GM23338 (cell line): ENCODE measurements around the gene MPC2. TPM values are rescaled to one million over a fixed set of nuclear protein-coding genes. Genes with fewer than 3 reads are reported as not detected.

Experiments
- ATAC-seq: fragments of 200-7000 bp; cut with Tn5 transposase; 3 replicates; pipeline ENCODE4 v1.9.1; 2020
- DNase-seq: peaks from one replicate; pipeline ENCODE4 v3.0.0-alpha.2; 2015; ENCODE audit warnings: low spot score
- H2AFZ ChIP-seq: fragments of 200-600 bp; sonication (generic); 2 replicates; pipeline ENCODE4 v1.8.0; 2016; ENCODE audit warnings: antibody characterized with exemption, mild to moderate bottlenecking, moderate library complexity
- H3F3A ChIP-seq: fragments of 200-600 bp; sonication (generic); replicated peaks from 2 replicates; pipeline ENCODE4 v1.8.0; 2017; ENCODE audit warnings: antibody characterized with exemption, mixed run types, low read depth
- H3K27ac ChIP-seq: fragments of 200-600 bp; sonication (generic); 2 replicates; pipeline ENCODE4 v1.6.1; 2016; ENCODE audit warnings: low read depth
- H3K27me3 ChIP-seq: fragments of 200-600 bp; sonication (generic); 2 replicates; pipeline ENCODE4 v1.8.0; 2016; ENCODE audit warnings: mild to moderate bottlenecking, mixed run types, moderate library complexity; ENCODE audit not compliant: insufficient read depth
- H3K36me3 ChIP-seq: fragments of 200-600 bp; sonication (generic); 2 replicates; pipeline ENCODE4 v1.8.0; 2016; ENCODE audit warnings: mild to moderate bottlenecking; ENCODE audit not compliant: insufficient read depth
- H3K4me1 ChIP-seq: fragments of 200-600 bp; sonication (generic); 2 replicates; pipeline ENCODE4 v1.8.0; 2016; ENCODE audit warnings: mild to moderate bottlenecking, moderate library complexity; ENCODE audit not compliant: insufficient read depth
- H3K4me2 ChIP-seq: fragments of 200-600 bp; sonication (generic); 2 replicates; pipeline ENCODE4 v1.7.1; 2017; ENCODE audit warnings: mixed run types
- H3K4me3 ChIP-seq: fragments of 200-600 bp; sonication (generic); 2 replicates; pipeline ENCODE4 v1.6.1; 2016; ENCODE audit warnings: mixed run types
- H3K79me2 ChIP-seq: fragments of 200-600 bp; sonication (generic); replicated peaks from 2 replicates; pipeline ENCODE4 v1.8.0; 2017; ENCODE audit warnings: mild to moderate bottlenecking; ENCODE audit not compliant: insufficient read depth
- H3K9me2 ChIP-seq: fragments of 200-600 bp; sonication (generic); 2 replicates; pipeline ENCODE4 v1.8.0; 2017; ENCODE audit not compliant: insufficient read depth
- H4K20me1 ChIP-seq: fragments of 200-600 bp; sonication (generic); replicated peaks from 2 replicates; pipeline ENCODE4 v1.8.0; 2017; ENCODE audit warnings: mild to moderate bottlenecking; ENCODE audit not compliant: insufficient read depth
- H3K27ac Mint-ChIP-seq: 2 replicates; pipeline ENCODE4 v1.8.0; 2020; ENCODE audit warnings: inconsistent platforms, mild to moderate bottlenecking, moderate library complexity, mixed read lengths
- H3K27me3 Mint-ChIP-seq: 3 replicates; pipeline ENCODE4 v1.8.0; 2022; ENCODE audit warnings: low read depth, mild to moderate bottlenecking, moderate library complexity, mixed read lengths, inconsistent platforms; ENCODE audit not compliant: insufficient read depth, poor library complexity
- H3K36me3 Mint-ChIP-seq: 3 replicates; pipeline ENCODE4 v1.8.0; 2021; ENCODE audit warnings: low read depth, mild to moderate bottlenecking, inconsistent platforms, moderate library complexity, mixed read lengths
- H3K4me1 Mint-ChIP-seq: 3 replicates; pipeline ENCODE4 v1.8.0; 2020; ENCODE audit warnings: mild to moderate bottlenecking, inconsistent platforms, mixed read lengths
- H3K4me3 Mint-ChIP-seq: 3 replicates; pipeline ENCODE4 v1.8.0; 2021; ENCODE audit warnings: moderate library complexity, mild to moderate bottlenecking, inconsistent platforms, mixed read lengths
- H3K9me3 Mint-ChIP-seq: 3 replicates; pipeline ENCODE4 v1.8.0; 2020; ENCODE audit warnings: moderate library complexity, mild to moderate bottlenecking, inconsistent platforms, mixed read lengths
- CREB1 ChIP-seq: fragments of 250-450 bp; sonication (Bioruptor Pico); IDR thresholded peaks from 2 replicates; pipeline ENCODE4 v1.5.0; 2020; ENCODE audit warnings: low read depth, mild to moderate bottlenecking, moderate library complexity
- JUNB ChIP-seq: IDR thresholded peaks from one replicate; pipeline ENCODE4 v1.6.1; 2016; ENCODE audit warnings: antibody characterized with exemption; ENCODE audit not compliant: unreplicated experiment
- POLR2AphosphoS5 ChIP-seq: IDR thresholded peaks from 2 replicates; pipeline ENCODE4 v1.6.1; 2016; ENCODE audit warnings: antibody characterized with exemption, low read depth
- ZNF114 ChIP-seq: fragments of 250-450 bp; sonication (Bioruptor Pico); IDR thresholded peaks from 2 replicates; pipeline ENCODE4 v1.5.0; 2020; ENCODE audit warnings: mild to moderate bottlenecking, moderate library complexity
- ZNF331 ChIP-seq: fragments of 250-450 bp; sonication (Bioruptor Pico); IDR thresholded peaks from 2 replicates; pipeline ENCODE4 v1.5.0; 2020; ENCODE audit warnings: low read depth, mild to moderate bottlenecking, moderate library complexity
- polyA plus RNA-seq: library from polyadenylated mRNA; unstranded; fragments of >200 nt; fragmentation: Nextera tagmentation; extraction: Ambion mirVana; gene quantifications from 2 replicates; pipeline ENCODE4 v1.2.1, GENCODE V29; 2016
- total RNA-seq: library from RNA; depleted of rRNA; stranded (reverse); fragments of >200 nt; shearing (Covaris generic); gene quantifications from 2 replicates; pipeline ENCODE4 v1.2.3, GENCODE V29; 2014
- TF ChIP-seq, protein P1 (sequence below): fragments of 250-450 bp; sonication (Bioruptor Pico); IDR thresholded peaks from 2 replicates; pipeline ENCODE4 v1.5.0; 2020; ENCODE audit warnings: mild to moderate bottlenecking, moderate library complexity

MPC2 gene
- total and polyA plus RNA-seq, 2 experiments from 2014 or later, result 21.6 to 76.9 TPM

GRCh38 chr1:167911413-167911812 lies 25.5 kb downstream of the MPC2 start (continued):
- TF ChIP-seq ZNF114 (CRISPR knock-in tag) (no peak), POLR2AphosphoS5 (no peak)

- no peak overlapping the region for H3K4me2 ChIP-seq
- H3K4me3 ChIP-seq, result no peak overlapping the region
- DNase-seq, result no peak
- no peak for ATAC-seq
- peaks cover 9% of the 10 kb centered on the region; the same call in 1 of the 2 replicates for H3K36me3 ChIP-seq
- peaks cover 34% of the 10 kb centered on the region for H3K4me1 ChIP-seq
- Mint-ChIP-seq H3K4me3 (no peak overlapping the region), H3K9me3 (peaks cover 22% of the 10 kb centered on the region), H3K36me3 (peaks cover 14% of the 10 kb centered on the region), H3K27ac (no peak overlapping the region), H3K4me1 (peaks cover 23% of the 10 kb centered on the region), H3K27me3 (peaks cover 1% of the 10 kb centered on the region)
- no peak for TF ChIP-seq ZNF331
- no peak for TF ChIP-seq JUNB
- TF ChIP-seq, protein P1, sequence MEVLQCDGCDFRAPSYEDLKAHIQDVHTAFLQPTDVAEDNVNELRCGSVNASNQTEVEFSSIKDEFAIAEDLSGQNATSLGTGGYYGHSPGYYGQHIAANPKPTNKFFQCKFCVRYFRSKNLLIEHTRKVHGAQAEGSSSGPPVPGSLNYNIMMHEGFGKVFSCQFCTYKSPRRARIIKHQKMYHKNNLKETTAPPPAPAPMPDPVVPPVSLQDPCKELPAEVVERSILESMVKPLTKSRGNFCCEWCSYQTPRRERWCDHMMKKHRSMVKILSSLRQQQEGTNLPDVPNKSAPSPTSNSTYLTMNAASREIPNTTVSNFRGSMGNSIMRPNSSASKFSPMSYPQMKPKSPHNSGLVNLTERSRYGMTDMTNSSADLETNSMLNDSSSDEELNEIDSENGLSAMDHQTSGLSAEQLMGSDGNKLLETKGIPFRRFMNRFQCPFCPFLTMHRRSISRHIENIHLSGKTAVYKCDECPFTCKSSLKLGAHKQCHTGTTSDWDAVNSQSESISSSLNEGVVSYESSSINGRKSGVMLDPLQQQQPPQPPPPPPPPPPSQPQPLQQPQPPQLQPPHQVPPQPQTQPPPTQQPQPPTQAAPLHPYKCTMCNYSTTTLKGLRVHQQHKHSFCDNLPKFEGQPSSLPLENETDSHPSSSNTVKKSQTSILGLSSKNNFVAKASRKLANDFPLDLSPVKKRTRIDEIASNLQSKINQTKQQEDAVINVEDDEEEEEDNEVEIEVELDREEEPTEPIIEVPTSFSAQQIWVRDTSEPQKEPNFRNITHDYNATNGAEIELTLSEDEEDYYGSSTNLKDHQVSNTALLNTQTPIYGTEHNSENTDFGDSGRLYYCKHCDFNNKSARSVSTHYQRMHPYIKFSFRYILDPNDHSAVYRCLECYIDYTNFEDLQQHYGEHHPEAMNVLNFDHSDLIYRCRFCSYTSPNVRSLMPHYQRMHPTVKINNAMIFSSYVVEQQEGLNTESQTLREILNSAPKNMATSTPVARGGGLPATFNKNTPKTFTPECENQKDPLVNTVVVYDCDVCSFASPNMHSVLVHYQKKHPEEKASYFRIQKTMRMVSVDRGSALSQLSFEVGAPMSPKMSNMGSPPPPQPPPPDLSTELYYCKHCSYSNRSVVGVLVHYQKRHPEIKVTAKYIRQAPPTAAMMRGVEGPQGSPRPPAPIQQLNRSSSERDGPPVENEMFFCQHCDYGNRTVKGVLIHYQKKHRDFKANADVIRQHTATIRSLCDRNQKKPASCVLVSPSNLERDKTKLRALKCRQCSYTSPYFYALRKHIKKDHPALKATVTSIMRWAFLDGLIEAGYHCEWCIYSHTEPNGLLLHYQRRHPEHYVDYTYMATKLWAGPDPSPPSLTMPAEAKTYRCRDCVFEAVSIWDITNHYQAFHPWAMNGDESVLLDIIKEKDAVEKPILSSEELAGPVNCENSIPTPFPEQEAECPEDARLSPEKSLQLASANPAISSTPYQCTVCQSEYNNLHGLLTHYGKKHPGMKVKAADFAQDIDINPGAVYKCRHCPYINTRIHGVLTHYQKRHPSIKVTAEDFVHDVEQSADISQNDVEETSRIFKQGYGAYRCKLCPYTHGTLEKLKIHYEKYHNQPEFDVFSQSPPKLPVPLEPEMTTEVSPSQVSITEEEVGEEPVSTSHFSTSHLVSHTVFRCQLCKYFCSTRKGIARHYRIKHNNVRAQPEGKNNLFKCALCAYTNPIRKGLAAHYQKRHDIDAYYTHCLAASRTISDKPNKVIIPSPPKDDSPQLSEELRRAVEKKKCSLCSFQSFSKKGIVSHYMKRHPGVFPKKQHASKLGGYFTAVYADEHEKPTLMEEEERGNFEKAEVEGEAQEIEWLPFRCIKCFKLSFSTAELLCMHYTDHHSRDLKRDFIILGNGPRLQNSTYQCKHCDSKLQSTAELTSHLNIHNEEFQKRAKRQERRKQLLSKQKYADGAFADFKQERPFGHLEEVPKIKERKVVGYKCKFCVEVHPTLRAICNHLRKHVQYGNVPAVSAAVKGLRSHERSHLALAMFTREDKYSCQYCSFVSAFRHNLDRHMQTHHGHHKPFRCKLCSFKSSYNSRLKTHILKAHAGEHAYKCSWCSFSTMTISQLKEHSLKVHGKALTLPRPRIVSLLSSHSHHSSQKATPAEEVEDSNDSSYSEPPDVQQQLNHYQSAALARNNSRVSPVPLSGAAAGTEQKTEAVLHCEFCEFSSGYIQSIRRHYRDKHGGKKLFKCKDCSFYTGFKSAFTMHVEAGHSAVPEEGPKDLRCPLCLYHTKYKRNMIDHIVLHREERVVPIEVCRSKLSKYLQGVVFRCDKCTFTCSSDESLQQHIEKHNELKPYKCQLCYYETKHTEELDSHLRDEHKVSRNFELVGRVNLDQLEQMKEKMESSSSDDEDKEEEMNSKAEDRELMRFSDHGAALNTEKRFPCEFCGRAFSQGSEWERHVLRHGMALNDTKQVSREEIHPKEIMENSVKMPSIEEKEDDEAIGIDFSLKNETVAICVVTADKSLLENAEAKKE, result no peak
- no peak for TF ChIP-seq ZNF114 (CRISPR knock-in tag)
- no peak for TF ChIP-seq CREB1 (CRISPR knock-in tag)
- H3K79me2 ChIP-seq, result no peaks in the 10 kb centered on the region
- no peak overlapping the region for H3K27ac ChIP-seq
- no peaks in the 10 kb centered on the region for H4K20me1 ChIP-seq
- no peaks in the 10 kb centered on the region for H3F3A ChIP-seq
- no peaks in the 10 kb centered on the region for H3K9me2 ChIP-seq
- H2AFZ ChIP-seq, result no peak overlapping the region
- H3K27me3 ChIP-seq, result no peaks in the 10 kb centered on the region
These were observed 26.3 kb downstream of the MPC2 start for GRCh38 chr1:167910530-167910929.
